ENCODE data around the gene MAPK6. TPM values are rescaled to one million over a fixed set of nuclear protein-coding genes. Genes with fewer than 3 reads are reported as not detected.

The MAPK6 gene
- total RNA-seq, 4 donors from 2014 or later: 53.8 to 162 (median 69.2) TPM

GRCh38 chr15:52069559-52069958 is 50.5 kb downstream of the MAPK6 start:
- Histone ChIP-seq H3K9me3 (no peaks in the 10 kb centered on the region), H3K4me3 (no peak overlapping the region), H3K27me3 (no peaks in the 10 kb centered on the region), H3K36me3 (peaks cover 0 to 16% (median 0%) of the 10 kb centered on the region in 3 donors), H3K27ac (peak overlapping the region; percentile 41 to 85 (median 74)), H3K4me1 (peaks cover 10 to 74% (median 28%) of the 10 kb centered on the region in 3 donors)
- TF ChIP-seq POLR2A (IDR thresholded peaks at IDR 0.05): no peak
- TF ChIP-seq CTCF (IDR thresholded peaks at IDR 0.05): no peak
- WGBS, 2 donors: 46 to 49% methylated on average over 4 to 5 of the region's 5 CpGs
- DNase-seq: no peak
- intact Hi-C loops (cut with DNase I): no loop called here

GRCh38 chr15:52071570-52071969 is 52.6 kb downstream of the MAPK6 start:
- Histone ChIP-seq H3K27ac (peak overlapping the region; percentile 79 to 85 (median 82)), H3K4me1 (peaks cover 13 to 94% (median 33%) of the 10 kb centered on the region in 3 donors), H3K27me3 (no peaks in the 10 kb centered on the region), H3K4me3 (no peak overlapping the region), H3K36me3 (no peaks in the 10 kb centered on the region), H3K9me3 (no peaks in the 10 kb centered on the region)
- TF ChIP-seq CTCF (IDR thresholded peaks at IDR 0.05) (no peak), POLR2A (IDR thresholded peaks at IDR 0.05) (no peak)
- intact Hi-C loops (cut with DNase I): no loop called here
- 14 to 41% methylated on average over 7 of the region's 10 CpGs for WGBS, 2 donors
- DNase-seq: no peak

GRCh38 chr15:52076889-52077781 is 58.1 kb downstream of the MAPK6 start:
- Histone ChIP-seq H3K27ac (peak overlapping the region; percentile 77 to 90 (median 84)), H3K4me1 (peaks cover 12 to 70% (median 31%) of the 10 kb centered on the region in 3 donors), H3K36me3 (no peaks in the 10 kb centered on the region), H3K27me3 (no peaks in the 10 kb centered on the region), H3K9me3 (no peaks in the 10 kb centered on the region), H3K4me3 (no peak overlapping the region)
- 50 to 58% methylated on average over 11 of the region's 11 CpGs for WGBS, 2 donors
- TF ChIP-seq CTCF (IDR thresholded peaks at IDR 0.05) (no peak), POLR2A (IDR thresholded peaks at IDR 0.05) (no peak)
- no peak for DNase-seq
- intact Hi-C loops (cut with DNase I): no loop called here

GRCh38 chr15:52078197-52078875 is 59.3 kb downstream of the MAPK6 start:
- no peak for DNase-seq
- peaks cover 12 to 59% (median 27%) of the 10 kb centered on the region in 3 donors for H3K4me1 ChIP-seq
- 72 to 73% methylated on average over 7 to 10 of the region's 10 CpGs for WGBS, 2 donors
- peak overlapping the region; percentile 72 to 90 (median 84) for H3K27ac ChIP-seq
- TF ChIP-seq CTCF (IDR thresholded peaks at IDR 0.05) (no peak), POLR2A (IDR thresholded peaks at IDR 0.05) (no peak)
- H3K36me3 ChIP-seq: no peaks in the 10 kb centered on the region
- intact Hi-C loops (cut with DNase I): no loop called here
- no peak overlapping the region for H3K4me3 ChIP-seq
- H3K9me3 ChIP-seq: no peaks in the 10 kb centered on the region
- no peaks in the 10 kb centered on the region for H3K27me3 ChIP-seq
